HEK293T (cell line): ENCODE results near the gene AP2S1.

Source experiments
- CTCF ChIA-PET: fragments of 350-600 bp; formaldehyde crosslinking; extraction: SDS; loops from one replicate; lab custom pipeline; 2021; ENCODE audit warnings: antibody characterized with exemption, inconsistent platforms; lab: Yijun Ruan, JAX
- POLR2A ChIA-PET: fragments of 350-600 bp; formaldehyde crosslinking; extraction: SDS; loops from one replicate; lab custom pipeline; 2020; ENCODE audit warnings: antibody characterized with exemption, inconsistent platforms; lab: Yijun Ruan, JAX
- DNase-seq: peaks from one replicate; pipeline ENCODE4 v3.0.0; 2012; ENCODE audit warnings: mixed read lengths; ENCODE audit errors: extremely low spot score
- ARNT ChIP-seq: fragments of 450-650 bp; IDR thresholded peaks from 2 replicates; pipeline ENCODE4 v1.6.1; 2017; ENCODE audit warnings: mild to moderate bottlenecking
- BHLHE40 ChIP-seq: fragments of 450-650 bp; IDR thresholded peaks from 2 replicates; pipeline ENCODE4 v1.6.1; 2016; ENCODE audit warnings: mild to moderate bottlenecking, moderate library complexity, borderline replicate concordance
- CTBP1 ChIP-seq: fragments of 450-650 bp; IDR thresholded peaks from 2 replicates; pipeline ENCODE4 v1.6.1; 2016; ENCODE audit warnings: borderline replicate concordance
- ELF4 ChIP-seq: fragments of 450-650 bp; IDR thresholded peaks from 2 replicates; pipeline ENCODE4 v1.6.1; 2017; ENCODE audit warnings: antibody characterized with exemption
- FOXA1 ChIP-seq: fragments of 450-650 bp; IDR thresholded peaks from 2 replicates; pipeline ENCODE4 v1.6.1; 2016; ENCODE audit warnings: mild to moderate bottlenecking
- FOXK2 ChIP-seq: fragments of 450-650 bp; IDR thresholded peaks from 2 replicates; pipeline ENCODE4 v1.6.1; 2016; ENCODE audit warnings: mild to moderate bottlenecking
- FOXM1 ChIP-seq: fragments of 450-650 bp; IDR thresholded peaks from 2 replicates; pipeline ENCODE4 v1.6.1; 2017; ENCODE audit warnings: mild to moderate bottlenecking, borderline replicate concordance
- HDGF ChIP-seq: fragments of 450-650 bp; IDR thresholded peaks from 2 replicates; pipeline ENCODE4 v1.6.1; 2017; ENCODE audit warnings: antibody characterized with exemption, borderline replicate concordance
- L3MBTL2 ChIP-seq: fragments of 450-650 bp; conservative IDR thresholded peaks from 2 replicates; pipeline ENCODE4 v1.6.1; 2016; ENCODE audit warnings: mild to moderate bottlenecking
- LEF1 ChIP-seq: fragments of 450-650 bp; IDR thresholded peaks from 2 replicates; pipeline ENCODE4 v1.6.1; 2017; ENCODE audit warnings: mild to moderate bottlenecking, borderline replicate concordance
- NFRKB ChIP-seq: fragments of 450-650 bp; IDR thresholded peaks from 2 replicates; pipeline ENCODE4 v1.6.1; 2016; ENCODE audit warnings: mild to moderate bottlenecking, moderate library complexity
- SP1 ChIP-seq: fragments of 450-650 bp; IDR thresholded peaks from 2 replicates; pipeline ENCODE4 v1.6.1; 2017
- SUZ12 ChIP-seq: fragments of 450-650 bp; IDR thresholded peaks from 2 replicates; pipeline ENCODE4 v1.6.1; 2016; ENCODE audit warnings: mild to moderate bottlenecking
- TARDBP ChIP-seq: fragments of 450-650 bp; IDR thresholded peaks from 2 replicates; pipeline ENCODE4 v1.6.1; 2016
- ZNF384 ChIP-seq: fragments of 450-650 bp; IDR thresholded peaks from 2 replicates; pipeline ENCODE4 v1.6.1; 2016
- TF ChIP-seq, protein P1 (sequence below): fragments of 450-650 bp; IDR thresholded peaks from 2 replicates; pipeline ENCODE4 v1.6.1; 2016

Gene AP2S1

DNA sequence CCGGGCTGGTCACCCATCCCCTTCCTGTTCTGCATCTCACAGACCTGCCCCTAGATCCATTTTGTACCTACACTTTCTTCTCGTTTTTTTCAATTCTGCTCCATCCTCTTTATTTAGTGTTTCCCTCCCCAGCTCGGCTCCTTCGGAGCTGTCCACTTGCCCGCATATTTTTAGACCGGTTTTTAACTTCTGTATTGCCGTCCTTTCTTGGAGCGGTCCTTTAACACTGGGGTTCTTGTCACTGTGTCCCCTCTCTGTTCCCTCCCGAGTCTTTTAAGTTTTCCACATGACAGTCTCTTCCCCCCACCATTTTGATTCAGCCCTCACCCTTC lies 11.8 kb upstream of the AP2S1 start:
- no peak for TF ChIP-seq LEF1
- TF ChIP-seq L3MBTL2, result no peak
- no peak for TF ChIP-seq ARNT
- no peak for TF ChIP-seq FOXA1
- TF ChIP-seq FOXM1, result no peak
- no peak for TF ChIP-seq BHLHE40
- no peak for TF ChIP-seq ZNF384
- TF ChIP-seq NFRKB, result no peak
- no peak for TF ChIP-seq SUZ12
- TF ChIP-seq HDGF, result no peak
- ChIA-PET POLR2A (interaction anchor here (1.1 to 2.7 kb wide), 3 partner anchors 12 to 128 kb away, joined by 3 to 6 read pairs (median 4); partner anchors contain the start of gene AP2S1), CTCF (no interaction called here)
- DNase-seq, result no peak

DNA sequence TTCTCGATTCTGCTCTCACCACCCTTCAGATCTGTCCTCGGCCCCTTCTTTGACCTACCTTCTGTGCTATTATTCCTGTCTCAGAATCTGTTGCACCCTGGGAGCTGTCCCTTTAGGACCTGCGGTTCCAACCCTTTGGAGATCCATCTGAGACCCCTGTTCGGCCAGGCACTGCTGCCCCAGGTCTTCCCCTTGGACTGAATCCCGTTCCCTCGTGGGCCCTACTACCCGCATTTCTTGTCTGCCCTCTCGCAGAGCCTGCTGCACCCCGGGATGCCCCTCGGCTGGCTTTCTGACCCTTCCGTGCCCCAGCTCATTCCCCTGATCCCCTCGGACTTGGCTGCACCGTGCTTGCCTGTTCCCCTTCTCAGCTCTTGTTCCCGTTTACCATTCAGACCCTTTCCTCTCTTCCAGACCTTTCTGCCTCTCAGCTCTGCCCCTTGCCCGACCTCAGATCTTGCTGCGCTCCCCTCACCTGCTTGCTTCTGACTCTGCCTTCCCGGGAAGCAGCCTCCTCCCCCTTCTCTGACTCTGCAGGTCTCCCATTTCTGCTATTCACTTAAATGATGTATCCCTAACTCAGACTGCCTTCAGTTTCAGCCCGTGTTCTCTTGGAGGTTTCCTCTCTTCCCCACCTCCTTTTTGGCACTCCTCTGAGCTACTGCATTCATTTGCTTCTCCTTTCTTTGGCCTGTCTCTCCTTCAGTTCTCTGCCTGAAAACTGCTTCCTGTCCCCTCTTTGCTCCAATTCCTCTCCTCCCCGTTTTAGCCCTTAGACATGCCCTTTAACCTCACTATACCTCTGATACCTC lies 11.3 kb upstream of the AP2S1 start:
- no peak for DNase-seq
- no peak for TF ChIP-seq ZNF384
- TF ChIP-seq L3MBTL2, result no peak
- no peak for TF ChIP-seq CTBP1
- ChIA-PET CTCF (no interaction called here), POLR2A (interaction anchor here (0.9 to 2.7 kb wide), 6 partner anchors 11 to 186 kb away, joined by 3 to 6 read pairs (median 3); partner anchors contain the start of gene AP2S1)

DNA sequence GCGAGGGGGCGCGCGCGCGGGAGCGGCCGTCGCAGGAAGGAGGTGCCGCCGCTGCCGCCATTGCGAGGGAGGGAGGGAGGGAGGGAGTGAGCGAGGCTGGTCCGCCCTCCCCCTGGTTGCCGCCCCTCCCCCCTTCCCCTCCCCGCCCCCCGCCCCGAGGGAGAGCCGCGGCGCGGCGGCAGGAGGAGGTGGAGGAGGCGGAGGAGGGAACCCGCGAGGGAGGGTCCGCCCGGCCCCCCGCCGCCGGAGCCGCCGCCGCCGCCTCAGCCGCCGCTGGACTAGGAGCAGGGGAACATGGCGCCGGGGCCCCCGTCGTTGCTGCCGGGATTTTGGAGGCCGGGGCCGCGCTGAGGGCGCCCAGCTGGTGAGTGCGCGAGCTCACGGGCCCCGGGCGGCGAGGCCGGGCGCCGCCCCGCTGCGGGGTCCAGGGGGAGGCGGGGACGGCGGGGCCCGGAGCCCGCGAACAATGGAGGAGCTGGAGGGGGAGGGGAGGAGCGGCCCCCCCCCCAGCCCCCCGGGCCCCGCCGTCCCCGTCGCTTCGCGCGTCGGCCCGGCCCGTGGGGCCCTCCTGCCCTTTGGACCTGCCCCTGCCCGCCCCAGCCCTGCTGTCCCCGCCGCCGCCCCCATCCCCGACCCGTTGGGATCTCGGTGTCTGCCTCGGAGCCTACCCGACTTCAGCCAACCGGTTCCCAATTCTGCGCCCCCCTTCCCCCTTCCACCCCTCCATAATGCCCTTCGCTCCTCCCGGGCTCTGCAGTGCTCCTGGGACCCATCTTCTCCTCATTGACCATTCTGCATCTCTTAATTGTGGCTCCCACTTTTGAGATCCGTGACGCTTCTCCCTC lies 10.4 kb upstream of the AP2S1 start, which contains the start of gene ARHGAP35:
Gene ARHGAP35, plus strand, starts transcription at position 152 of the 845 bp plus-strand sequence. CDS start 57,679 bp downstream, outside the sequence.
- peak; percentile 85 for DNase-seq
- POLR2A ChIA-PET, result interaction anchor here (0.9 to 2.7 kb wide), 8 partner anchors 10 to 187 kb away, joined by 3 to 6 read pairs (median 4); partner anchors contain the start of genes AP2S1 and SLC1A5
- CTCF ChIA-PET, result no interaction called here
- TF ChIP-seq BHLHE40, result no peak
- no peak for TF ChIP-seq NFRKB
- no peak for TF ChIP-seq ELF4
- 0 out of 2 replicates have a peak, but pooled peaks have one; percentile 29 for TF ChIP-seq FOXM1

DNA sequence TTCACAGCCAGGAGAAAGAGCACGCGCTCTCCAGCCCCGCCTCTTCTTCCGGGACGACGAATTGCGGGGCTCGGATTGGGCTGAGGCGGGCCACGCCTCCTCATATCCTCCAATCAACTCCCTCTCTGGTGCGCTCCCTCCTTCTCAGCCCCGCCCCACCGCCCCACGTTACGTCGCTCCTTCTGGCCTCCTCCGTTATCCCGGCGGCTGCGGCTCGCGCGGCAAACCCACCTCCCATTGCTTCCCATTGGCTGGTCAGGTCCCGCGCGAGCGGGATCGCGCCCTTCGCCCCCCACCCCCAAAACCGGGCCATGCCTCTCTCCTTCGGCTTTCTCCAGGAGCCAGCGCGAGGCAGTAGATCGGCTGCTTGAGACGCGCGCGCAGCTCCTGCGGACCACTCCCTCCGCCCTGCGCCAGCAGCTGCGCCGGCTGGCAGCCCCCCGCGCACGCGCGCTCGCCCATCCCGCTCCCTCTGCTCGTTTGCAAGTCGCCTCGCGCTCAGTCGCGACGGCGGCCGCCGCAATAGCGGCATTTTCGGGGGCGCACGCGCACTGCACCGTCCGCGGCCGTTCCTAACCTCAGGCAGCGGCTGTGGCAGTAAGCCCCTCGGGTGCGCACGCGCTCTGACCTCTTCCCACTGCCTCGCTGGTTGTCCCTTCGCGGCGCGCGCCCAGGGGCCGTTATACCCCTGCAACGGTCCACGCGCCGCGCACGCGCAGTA lies 9.6 kb upstream of the AP2S1 start:
- CTCF ChIA-PET, result interaction anchor here (0.6 kb wide), 1 partner anchor 93 kb away, joined by 6 read pairs; no protein-coding TSS in a partner anchor
- TF ChIP-seq FOXM1 (no peak), FOXK2 (no peak), SP1 (no peak), ELF4 (peak; percentile 28; the same call in 1 of the 2 replicates), SUZ12 (no peak), ZNF384 (no peak), BHLHE40 (no peak), LEF1 (no peak), HDGF (no peak), L3MBTL2 (peak; percentile 82), TARDBP (no peak), NFRKB (no peak), FOXA1 (no peak)
- TF ChIP-seq, protein P1, sequence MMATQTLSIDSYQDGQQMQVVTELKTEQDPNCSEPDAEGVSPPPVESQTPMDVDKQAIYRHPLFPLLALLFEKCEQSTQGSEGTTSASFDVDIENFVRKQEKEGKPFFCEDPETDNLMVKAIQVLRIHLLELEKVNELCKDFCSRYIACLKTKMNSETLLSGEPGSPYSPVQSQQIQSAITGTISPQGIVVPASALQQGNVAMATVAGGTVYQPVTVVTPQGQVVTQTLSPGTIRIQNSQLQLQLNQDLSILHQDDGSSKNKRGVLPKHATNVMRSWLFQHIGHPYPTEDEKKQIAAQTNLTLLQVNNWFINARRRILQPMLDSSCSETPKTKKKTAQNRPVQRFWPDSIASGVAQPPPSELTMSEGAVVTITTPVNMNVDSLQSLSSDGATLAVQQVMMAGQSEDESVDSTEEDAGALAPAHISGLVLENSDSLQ, result no peak
- POLR2A ChIA-PET, result interaction anchor here (0.9 to 1.3 kb wide), 5 partner anchors 10 to 131 kb away, joined by 3 to 5 read pairs (median 4); partner anchors contain the start of genes AP2S1 and SLC1A5
- DNase-seq, result peak; percentile 88

DNA sequence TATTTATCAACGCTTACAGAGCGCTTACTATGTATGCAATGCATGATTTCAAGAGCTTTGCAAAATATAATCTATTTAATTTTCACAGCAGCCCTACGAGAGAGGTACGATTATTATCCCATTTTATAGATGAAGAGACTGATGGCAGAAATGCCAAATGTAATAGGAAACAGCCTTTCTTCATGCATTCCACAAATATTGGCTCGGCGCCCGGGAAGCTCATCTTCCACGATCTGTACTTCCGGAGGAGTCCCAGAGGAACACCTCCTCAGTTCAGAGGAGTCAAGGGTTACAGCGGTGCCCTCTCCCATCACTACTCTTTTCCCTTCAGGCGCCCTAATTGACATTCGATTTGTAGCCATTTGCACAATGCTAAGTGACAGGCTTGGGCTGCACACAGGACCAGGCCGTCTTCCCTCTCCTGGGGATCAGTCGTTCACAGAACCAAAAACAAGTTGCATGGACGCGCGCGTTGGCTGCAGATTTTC lies 9.0 kb upstream of the AP2S1 start:
- DNase-seq, result no peak
- CTCF ChIA-PET, result interaction anchor here (0.6 to 0.7 kb wide), 2 partner anchors 92 to 132 kb away, joined by 6 to 7 read pairs; no protein-coding TSS in a partner anchor

More for the DNA sequence above, 9.0 kb upstream of the AP2S1 start:
- POLR2A ChIA-PET, result interaction anchor here (0.5 to 1.3 kb wide), 6 partner anchors 9 to 131 kb away, joined by 3 to 5 read pairs (median 4); partner anchors contain the start of genes AP2S1 and SLC1A5
- TF ChIP-seq ARNT, result no peak
- TF ChIP-seq ZNF384, result no peak
- no peak for TF ChIP-seq SUZ12
- no peak for TF ChIP-seq TARDBP
- no peak for TF ChIP-seq NFRKB
- no peak for TF ChIP-seq FOXA1
- TF ChIP-seq L3MBTL2, result peak; percentile 99
